IPS DF 6.9 (cell line): ENCODE measurements around the gene ANKRD65.

Source experiments
- DNase-seq: peaks from one replicate; pipeline ENCODE4 v3.0.0-alpha.2; 2013; ENCODE audit warnings: low read depth, low spot score
- H3K27ac ChIP-seq: one replicate; pipeline ENCODE4 v1.5.1; 2013; ENCODE audit warnings: low read length, control low read depth
- H3K27me3 ChIP-seq: 2 replicates; pipeline ENCODE4 v1.6.1; 2013; ENCODE audit warnings: mild to moderate bottlenecking, low read length; ENCODE audit not compliant: control insufficient read depth, insufficient read depth
- H3K36me3 ChIP-seq: 2 replicates; pipeline ENCODE4 v1.6.1; 2013; ENCODE audit warnings: low read length; ENCODE audit not compliant: control insufficient read depth, insufficient read depth
- H3K4me1 ChIP-seq: 2 replicates; pipeline ENCODE4 v1.6.1; 2013; ENCODE audit warnings: low read length; ENCODE audit not compliant: control insufficient read depth, insufficient read depth
- H3K4me3 ChIP-seq: 2 replicates; pipeline ENCODE4 v1.5.1; 2013; ENCODE audit warnings: mild to moderate bottlenecking, low read length
- H3K9me3 ChIP-seq: 2 replicates; pipeline ENCODE4 v1.6.1; 2013; ENCODE audit warnings: low read length, inconsistent platforms; ENCODE audit not compliant: control insufficient read depth, insufficient read depth
- WGBS: extraction: QIAGEN DNeasy Blood & Tissue Kit; methylation state at CpG from one replicate; pipeline ENCODE4 v1.1.7; 2013; ENCODE audit warnings: mixed read lengths, missing lambda C conversion rate; ENCODE audit not compliant: insufficient read length, insufficient coverage; 5-methylcytosine and 5-hydroxymethylcytosine counted together

ANKRD65 gene

GRCh38 chr1:1435106-1435903 lies 14.2 kb upstream of the ANKRD65 start, which contains the start of gene VWA1:
Gene VWA1, plus strand, starts transcription at chr1:1435690. Its CDS starts 59 bp downstream, at chr1:1435749.
- WGBS: no CpG with 5 or more reads among the region's 89 CpGs
- H3K36me3 ChIP-seq: peaks cover 3% of the 10 kb centered on the region; the same call in 1 of the 2 replicates
- no peak for DNase-seq
- peaks cover 27% of the 10 kb centered on the region for H3K4me1 ChIP-seq
- peak within 1 kb of the TSS; percentile 41 for H3K4me3 ChIP-seq
- no peaks in the 10 kb centered on the region for H3K9me3 ChIP-seq
- H3K27ac ChIP-seq: no peak within 1 kb of the TSS
- no peaks in the 10 kb centered on the region for H3K27me3 ChIP-seq

- Histone ChIP-seq H3K4me3 (peak overlapping the region; percentile 41; the same call in 1 of the 2 replicates), H3K4me1 (peaks cover 27% of the 10 kb centered on the region), H3K27ac (no peak overlapping the region), H3K36me3 (0 out of 2 replicates have a peak, but pooled peaks cover 3% of the 10 kb centered on the region), H3K27me3 (no peaks in the 10 kb centered on the region), H3K9me3 (no peaks in the 10 kb centered on the region)
- no peak for DNase-seq
- WGBS: no CpG with 5 or more reads among the region's 4 CpGs
Observed at GRCh38 chr1:1434824-1435105, 13.7 kb upstream of the ANKRD65 start.

GRCh38 chr1:1434131-1434823 lies 13.2 kb upstream of the ANKRD65 start:
- 0 out of 2 replicates have a peak, but pooled peaks cover 3% of the 10 kb centered on the region for H3K36me3 ChIP-seq
- DNase-seq: no peak
- H3K9me3 ChIP-seq: no peaks in the 10 kb centered on the region
- WGBS: no CpG with 5 or more reads among the region's 32 CpGs
- no peak overlapping the region for H3K27ac ChIP-seq
- no peak overlapping the region for H3K4me3 ChIP-seq
- H3K4me1 ChIP-seq: peaks cover 27% of the 10 kb centered on the region
- no peaks in the 10 kb centered on the region for H3K27me3 ChIP-seq

GRCh38 chr1:1433804-1434130 lies 12.7 kb upstream of the ANKRD65 start:
- H3K27ac ChIP-seq: no peak overlapping the region
- no CpG with 5 or more reads among the region's 12 CpGs for WGBS
- no peaks in the 10 kb centered on the region for H3K9me3 ChIP-seq
- H3K36me3 ChIP-seq: no peaks in the 10 kb centered on the region
- H3K4me1 ChIP-seq: peaks cover 27% of the 10 kb centered on the region
- H3K27me3 ChIP-seq: no peaks in the 10 kb centered on the region
- DNase-seq: no peak
- no peak overlapping the region for H3K4me3 ChIP-seq

GRCh38 chr1:1432951-1433803 lies 12.1 kb upstream of the ANKRD65 start:
- WGBS: no CpG with 5 or more reads among the region's 34 CpGs
- DNase-seq: no peak
- no peaks in the 10 kb centered on the region for H3K9me3 ChIP-seq
- no peaks in the 10 kb centered on the region for H3K27me3 ChIP-seq
- H3K36me3 ChIP-seq: no peaks in the 10 kb centered on the region
- H3K4me1 ChIP-seq: peaks cover 27% of the 10 kb centered on the region
- H3K27ac ChIP-seq: no peak overlapping the region
- H3K4me3 ChIP-seq: no peak overlapping the region

- Histone ChIP-seq H3K27ac (no peak overlapping the region), H3K36me3 (no peaks in the 10 kb centered on the region), H3K27me3 (no peaks in the 10 kb centered on the region), H3K9me3 (no peaks in the 10 kb centered on the region), H3K4me1 (peaks cover 27% of the 10 kb centered on the region), H3K4me3 (no peak overlapping the region)
- DNase-seq: no peak
- WGBS: no CpG with 5 or more reads among the region's 28 CpGs
Observed at GRCh38 chr1:1432274-1432950, 11.3 kb upstream of the ANKRD65 start.

- no peaks in the 10 kb centered on the region for H3K36me3 ChIP-seq
- no CpG with 5 or more reads among the region's 5 CpGs for WGBS
- H3K4me1 ChIP-seq: peaks cover 27% of the 10 kb centered on the region
- H3K4me3 ChIP-seq: no peak overlapping the region
- H3K27ac ChIP-seq: no peak overlapping the region
- no peak for DNase-seq
- no peaks in the 10 kb centered on the region for H3K9me3 ChIP-seq
- no peaks in the 10 kb centered on the region for H3K27me3 ChIP-seq
Observed at GRCh38 chr1:1431845-1432273, 10.8 kb upstream of the ANKRD65 start.

- Histone ChIP-seq H3K27me3 (no peaks in the 10 kb centered on the region), H3K4me3 (no peak overlapping the region), H3K36me3 (no peaks in the 10 kb centered on the region), H3K4me1 (peaks cover 29% of the 10 kb centered on the region), H3K27ac (no peak overlapping the region), H3K9me3 (no peaks in the 10 kb centered on the region)
- DNase-seq: no peak
- WGBS: no CpG with 5 or more reads among the region's 18 CpGs
Observed at GRCh38 chr1:1430992-1431844, 10.1 kb upstream of the ANKRD65 start.

- Histone ChIP-seq H3K9me3 (no peaks in the 10 kb centered on the region), H3K27ac (no peak overlapping the region), H3K36me3 (no peaks in the 10 kb centered on the region), H3K4me1 (peaks cover 35% of the 10 kb centered on the region), H3K4me3 (no peak overlapping the region), H3K27me3 (no peaks in the 10 kb centered on the region)
- DNase-seq: no peak
- no CpG with 5 or more reads among the region's 35 CpGs for WGBS
Observed at GRCh38 chr1:1430114-1430982, 9.3 kb upstream of the ANKRD65 start.
